ENCODE data around the gene PSMD2. TPM values are rescaled to one million over a fixed set of nuclear protein-coding genes. Genes with fewer than 3 reads are reported as not detected.

Gene PSMD2
- total RNA-seq, 1 experiment from 2014 or later = 536 TPM

DNA sequence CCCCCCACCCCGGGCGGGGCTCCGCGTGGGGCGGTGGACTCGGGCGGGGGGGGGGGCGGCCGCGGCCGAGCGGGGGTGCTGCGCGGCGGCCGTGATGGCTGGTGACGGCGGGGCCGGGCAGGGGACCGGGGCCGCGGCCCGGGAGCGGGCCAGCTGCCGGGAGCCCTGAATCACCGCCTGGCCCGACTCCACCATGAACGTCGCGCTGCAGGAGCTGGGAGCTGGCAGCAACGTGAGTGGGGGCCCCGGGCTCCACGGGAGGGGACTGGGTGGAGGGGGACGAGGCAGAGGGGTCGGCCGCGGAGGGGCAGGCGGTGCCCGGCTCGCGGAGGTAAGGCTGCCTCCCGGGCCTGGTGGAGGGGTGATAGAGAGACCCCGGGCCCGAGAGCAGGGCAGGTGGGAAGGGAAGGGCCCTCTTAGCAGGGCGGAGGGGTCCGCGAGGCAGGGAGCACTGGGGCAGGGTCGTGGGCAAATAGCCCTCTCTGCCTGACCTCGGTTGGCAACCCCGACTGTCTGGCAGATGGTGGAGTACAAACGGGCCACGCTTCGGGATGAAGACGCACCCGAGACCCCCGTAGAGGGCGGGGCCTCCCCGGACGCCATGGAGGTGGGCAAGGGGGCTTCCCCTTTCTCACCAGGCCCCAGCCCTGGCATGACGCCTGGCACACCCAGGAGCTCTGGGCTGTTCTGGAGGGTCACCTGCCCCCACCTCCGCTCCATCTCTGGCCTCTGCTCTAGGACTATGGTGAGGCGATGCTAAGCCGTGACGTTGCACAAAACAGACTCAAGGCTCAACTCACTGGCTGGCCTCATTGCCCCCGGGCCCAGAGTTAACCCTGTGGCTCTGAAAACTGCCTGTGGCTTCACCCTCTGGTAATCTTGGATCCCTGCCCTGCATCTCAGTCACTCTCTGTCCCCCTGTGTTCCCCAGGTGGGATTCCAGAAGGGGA lies 22.8 kb upstream of the PSMD2 start, which contains the start of gene ECE2:
Gene ECE2 (plus strand): TSS at position 62 of the 950 bp plus-strand sequence. CDS start 132 bp downstream, at position 194.
- intact Hi-C loops (cut with micrococcal nuclease; ENCODE audit: unreplicated experiment) (no loop called here), in situ Hi-C loops (cut with HindIII; ENCODE audit: low pct_unique_long_range_greater_than_20kb, low sequenced_read_pairs) (no loop called here)
- TF ChIP-seq SIN3A (IDR thresholded peaks at IDR 0.05; ENCODE audit: borderline replicate concordance, insufficient read depth, low read depth, low read length) = no peak
- TF ChIP-seq, protein P1, sequence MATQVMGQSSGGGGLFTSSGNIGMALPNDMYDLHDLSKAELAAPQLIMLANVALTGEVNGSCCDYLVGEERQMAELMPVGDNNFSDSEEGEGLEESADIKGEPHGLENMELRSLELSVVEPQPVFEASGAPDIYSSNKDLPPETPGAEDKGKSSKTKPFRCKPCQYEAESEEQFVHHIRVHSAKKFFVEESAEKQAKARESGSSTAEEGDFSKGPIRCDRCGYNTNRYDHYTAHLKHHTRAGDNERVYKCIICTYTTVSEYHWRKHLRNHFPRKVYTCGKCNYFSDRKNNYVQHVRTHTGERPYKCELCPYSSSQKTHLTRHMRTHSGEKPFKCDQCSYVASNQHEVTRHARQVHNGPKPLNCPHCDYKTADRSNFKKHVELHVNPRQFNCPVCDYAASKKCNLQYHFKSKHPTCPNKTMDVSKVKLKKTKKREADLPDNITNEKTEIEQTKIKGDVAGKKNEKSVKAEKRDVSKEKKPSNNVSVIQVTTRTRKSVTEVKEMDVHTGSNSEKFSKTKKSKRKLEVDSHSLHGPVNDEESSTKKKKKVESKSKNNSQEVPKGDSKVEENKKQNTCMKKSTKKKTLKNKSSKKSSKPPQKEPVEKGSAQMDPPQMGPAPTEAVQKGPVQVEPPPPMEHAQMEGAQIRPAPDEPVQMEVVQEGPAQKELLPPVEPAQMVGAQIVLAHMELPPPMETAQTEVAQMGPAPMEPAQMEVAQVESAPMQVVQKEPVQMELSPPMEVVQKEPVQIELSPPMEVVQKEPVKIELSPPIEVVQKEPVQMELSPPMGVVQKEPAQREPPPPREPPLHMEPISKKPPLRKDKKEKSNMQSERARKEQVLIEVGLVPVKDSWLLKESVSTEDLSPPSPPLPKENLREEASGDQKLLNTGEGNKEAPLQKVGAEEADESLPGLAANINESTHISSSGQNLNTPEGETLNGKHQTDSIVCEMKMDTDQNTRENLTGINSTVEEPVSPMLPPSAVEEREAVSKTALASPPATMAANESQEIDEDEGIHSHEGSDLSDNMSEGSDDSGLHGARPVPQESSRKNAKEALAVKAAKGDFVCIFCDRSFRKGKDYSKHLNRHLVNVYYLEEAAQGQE (IDR thresholded peaks at IDR 0.05; ENCODE audit: insufficient read depth in 1 of 2, low read depth in 2 of 2, low read length in 1 of 2) = no peak
- TF ChIP-seq, protein P2, sequence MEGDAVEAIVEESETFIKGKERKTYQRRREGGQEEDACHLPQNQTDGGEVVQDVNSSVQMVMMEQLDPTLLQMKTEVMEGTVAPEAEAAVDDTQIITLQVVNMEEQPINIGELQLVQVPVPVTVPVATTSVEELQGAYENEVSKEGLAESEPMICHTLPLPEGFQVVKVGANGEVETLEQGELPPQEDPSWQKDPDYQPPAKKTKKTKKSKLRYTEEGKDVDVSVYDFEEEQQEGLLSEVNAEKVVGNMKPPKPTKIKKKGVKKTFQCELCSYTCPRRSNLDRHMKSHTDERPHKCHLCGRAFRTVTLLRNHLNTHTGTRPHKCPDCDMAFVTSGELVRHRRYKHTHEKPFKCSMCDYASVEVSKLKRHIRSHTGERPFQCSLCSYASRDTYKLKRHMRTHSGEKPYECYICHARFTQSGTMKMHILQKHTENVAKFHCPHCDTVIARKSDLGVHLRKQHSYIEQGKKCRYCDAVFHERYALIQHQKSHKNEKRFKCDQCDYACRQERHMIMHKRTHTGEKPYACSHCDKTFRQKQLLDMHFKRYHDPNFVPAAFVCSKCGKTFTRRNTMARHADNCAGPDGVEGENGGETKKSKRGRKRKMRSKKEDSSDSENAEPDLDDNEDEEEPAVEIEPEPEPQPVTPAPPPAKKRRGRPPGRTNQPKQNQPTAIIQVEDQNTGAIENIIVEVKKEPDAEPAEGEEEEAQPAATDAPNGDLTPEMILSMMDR (IDR thresholded peaks at IDR 0.05) = no peak
- TF ChIP-seq TCF7L2 (IDR thresholded peaks at IDR 0.05; ENCODE audit: low read depth, low read length) = no peak
- TF ChIP-seq POLR2AphosphoS5 (IDR thresholded peaks at IDR 0.05; ENCODE audit: low read depth, low read length) = no peak
- Histone ChIP-seq H3K9me3 (ENCODE audit: control insufficient read depth, insufficient read depth, low read depth, low read length) (no peaks in the 10 kb centered on the region), H3K4me1 (ENCODE audit: control insufficient read depth, insufficient read depth, low read length) (no peaks in the 10 kb centered on the region), H3K27me3 (ENCODE audit: control insufficient read depth, insufficient read depth, low read length) (peaks cover 6% of the 10 kb centered on the region; the same call in 1 of the 2 replicates), H3K4me3 (ENCODE audit: low read depth in 2 of 2, low read length in 2 of 2) (no peak within 1 kb of the TSS), H3K27ac (ENCODE audit: low read length) (no peak within 1 kb of the TSS), H3K36me3 (ENCODE audit: control insufficient read depth, insufficient read depth, low read length) (no peaks in the 10 kb centered on the region)
- ATAC-seq (peak; percentile 28; the same call in 1 of the 2 replicates), DNase-seq (ENCODE audit: low read depth, low spot score) (no peak)
- ChIA-PET CTCF (interaction anchor here (0.6 kb wide), 1 partner anchor 250 kb away, joined by 4 read pairs; no protein-coding TSS in a partner anchor), POLR2A (no interaction called here)
- BruUV-seq (replicated peaks) = no TSS peak

- H3K27me3 ChIP-seq (ENCODE audit: control insufficient read depth, insufficient read depth, low read length) = peaks cover 6% of the 10 kb centered on the region; the same call in 1 of the 2 replicates
- no peak for TF ChIP-seq POLR2AphosphoS5 (IDR thresholded peaks at IDR 0.05; ENCODE audit: low read depth, low read length)
- no peak for TF ChIP-seq TCF7L2 (IDR thresholded peaks at IDR 0.05; ENCODE audit: low read depth, low read length)
- TF ChIP-seq, protein P2 (IDR thresholded peaks at IDR 0.05) = no peak
- TF ChIP-seq, protein P1 (IDR thresholded peaks at IDR 0.05; ENCODE audit: insufficient read depth in 1 of 2, low read depth in 2 of 2, low read length in 1 of 2) = no peak
- no peak for TF ChIP-seq SIN3A (IDR thresholded peaks at IDR 0.05; ENCODE audit: borderline replicate concordance, insufficient read depth, low read depth, low read length)
- ChIA-PET POLR2A (no interaction called here), CTCF (no interaction called here)
- no peak overlapping the region for H3K4me3 ChIP-seq (ENCODE audit: low read depth in 2 of 2, low read length in 2 of 2)
- peak; percentile 23; the same call in 1 of the 2 replicates for ATAC-seq
- no peaks in the 10 kb centered on the region for H3K36me3 ChIP-seq (ENCODE audit: control insufficient read depth, insufficient read depth, low read length)
- BruUV-seq (replicated peaks) = no TSS peak
- no peaks in the 10 kb centered on the region for H3K4me1 ChIP-seq (ENCODE audit: control insufficient read depth, insufficient read depth, low read length)
- no peak overlapping the region for H3K27ac ChIP-seq (ENCODE audit: low read length)
- intact Hi-C loops (cut with micrococcal nuclease; ENCODE audit: unreplicated experiment) = no loop called here
- no peak for DNase-seq (ENCODE audit: low read depth, low spot score)
- no peaks in the 10 kb centered on the region for H3K9me3 ChIP-seq (ENCODE audit: control insufficient read depth, insufficient read depth, low read depth, low read length)
- in situ Hi-C loops (cut with HindIII; ENCODE audit: low pct_unique_long_range_greater_than_20kb, low sequenced_read_pairs) = no loop called here
These were observed 21.7 kb upstream of the PSMD2 start for GRCh38 chr3:184277366-184277765.

All from Panc1 (cell line).